Measurements from ENCODE around the gene MAP3K7CL.

Gene MAP3K7CL, protein sequence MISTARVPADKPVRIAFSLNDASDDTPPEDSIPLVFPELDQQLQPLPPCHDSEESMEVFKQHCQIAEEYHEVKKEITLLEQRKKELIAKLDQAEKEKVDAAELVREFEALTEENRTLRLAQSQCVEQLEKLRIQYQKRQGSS

DNA sequence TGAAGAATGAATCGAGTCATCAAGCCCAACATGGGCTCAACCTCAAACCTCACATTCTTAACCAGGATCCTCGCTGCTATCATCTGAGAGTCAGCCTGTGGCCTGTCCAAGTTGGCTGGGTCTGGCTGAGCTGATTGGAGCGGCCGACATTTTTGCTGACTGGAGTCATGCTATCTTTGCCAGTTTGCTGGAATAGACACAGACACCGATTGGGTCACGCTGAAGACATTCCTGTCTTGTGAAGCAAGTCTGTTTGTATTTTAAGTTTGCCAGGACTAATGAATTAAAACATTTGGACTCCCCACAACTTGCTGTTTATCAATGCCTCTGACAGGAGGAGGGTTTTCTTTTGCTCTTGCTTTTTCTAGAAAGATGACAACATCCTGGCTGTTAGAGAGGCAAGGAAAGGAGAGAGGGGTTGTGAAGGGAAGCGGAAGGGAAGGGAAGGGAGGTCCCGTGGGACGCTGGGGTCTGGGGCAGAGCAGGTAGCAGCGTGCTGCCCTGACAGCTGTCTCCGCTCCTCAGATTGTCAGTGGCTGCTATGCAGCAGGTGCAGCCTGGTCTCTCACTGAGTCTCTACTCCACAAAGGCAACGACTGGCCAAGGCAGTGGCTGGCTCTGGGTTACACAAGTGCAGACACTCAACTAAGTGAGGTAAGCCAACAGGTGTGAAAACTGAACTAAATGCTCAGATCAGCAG, at the start of gene MAP3K7CL:
Gene MAP3K7CL, plus strand, starts transcription at position 375 of the 700 bp plus-strand sequence. CDS start 2,701 bp downstream, outside the sequence.
- DNase-seq = peak; percentile 100

DNA sequence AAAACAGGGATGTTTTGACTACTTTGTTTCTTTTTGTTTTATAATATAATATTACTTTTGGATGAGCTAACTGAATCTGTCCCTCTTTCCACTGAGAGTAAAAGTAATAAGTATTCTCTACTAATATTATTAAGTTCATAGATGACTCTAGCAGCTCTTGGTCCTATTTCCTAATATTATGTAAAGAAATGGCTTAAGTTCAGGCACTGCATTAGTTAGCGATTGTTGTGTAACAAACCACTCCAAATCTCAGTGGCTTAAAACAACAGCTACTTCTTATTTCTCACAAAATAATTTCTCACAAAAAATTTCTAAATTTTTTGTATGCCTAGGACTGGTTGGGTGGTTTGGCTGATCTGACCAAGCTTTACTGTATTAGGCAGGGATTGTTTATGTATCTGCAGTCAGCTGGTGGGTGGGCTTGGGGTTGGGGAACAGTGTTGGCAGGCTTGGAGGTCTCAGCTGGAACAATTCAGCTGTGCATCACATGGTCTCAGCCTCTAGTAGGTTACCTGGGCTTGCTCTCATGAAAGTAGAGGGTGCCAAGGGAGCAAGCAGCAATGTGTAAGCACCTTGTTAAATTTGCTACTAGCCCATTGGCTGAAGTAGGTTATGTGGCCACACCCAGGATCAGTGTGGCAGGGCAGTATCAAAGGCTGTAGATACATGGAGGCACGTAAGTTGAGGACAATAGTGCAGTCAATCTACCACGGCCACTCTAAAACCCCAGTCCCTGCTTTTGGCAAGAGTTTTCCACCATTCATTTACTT, 48.2 kb upstream of the MAP3K7CL start:
- no peak for DNase-seq

DNA sequence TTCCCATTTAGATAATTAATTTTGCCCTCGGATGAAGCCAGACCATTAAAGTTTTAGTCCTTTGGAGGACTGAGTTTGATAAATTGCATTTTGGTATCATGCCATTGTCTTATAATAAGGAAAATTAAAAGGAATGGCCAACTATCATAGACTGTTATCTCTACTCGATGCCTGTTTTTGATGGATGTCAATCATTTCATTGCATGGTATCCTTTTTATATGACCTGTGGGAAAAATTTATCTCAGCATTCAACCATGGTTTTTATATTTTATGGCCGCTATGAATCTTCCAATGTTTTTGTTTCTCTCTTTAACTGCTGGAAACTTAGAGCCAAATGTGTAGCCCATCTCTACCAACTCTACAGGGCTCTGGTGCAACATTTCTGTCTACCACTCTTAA, 47.1 kb upstream of the MAP3K7CL start:
- DNase-seq = no peak

DNA sequence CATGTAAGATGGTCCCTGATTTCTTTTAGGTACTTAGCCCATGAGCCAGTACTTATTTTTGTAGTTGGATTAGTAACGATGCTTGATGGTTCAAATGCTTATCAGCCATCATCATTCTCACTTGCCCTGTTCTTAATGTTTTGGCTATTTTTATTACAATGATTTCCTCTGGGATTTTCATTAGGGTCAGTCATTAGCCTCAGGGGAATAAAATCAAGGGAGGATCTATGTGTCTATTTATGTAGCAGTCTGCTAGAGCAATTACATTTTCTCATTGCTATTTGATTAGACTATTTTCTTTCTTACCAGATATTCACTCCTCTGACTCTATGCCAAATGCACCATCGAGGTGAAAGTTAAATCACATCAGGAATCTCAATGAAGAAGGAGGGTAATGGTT, 46.1 kb upstream of the MAP3K7CL start:
- no peak for DNase-seq

DNA sequence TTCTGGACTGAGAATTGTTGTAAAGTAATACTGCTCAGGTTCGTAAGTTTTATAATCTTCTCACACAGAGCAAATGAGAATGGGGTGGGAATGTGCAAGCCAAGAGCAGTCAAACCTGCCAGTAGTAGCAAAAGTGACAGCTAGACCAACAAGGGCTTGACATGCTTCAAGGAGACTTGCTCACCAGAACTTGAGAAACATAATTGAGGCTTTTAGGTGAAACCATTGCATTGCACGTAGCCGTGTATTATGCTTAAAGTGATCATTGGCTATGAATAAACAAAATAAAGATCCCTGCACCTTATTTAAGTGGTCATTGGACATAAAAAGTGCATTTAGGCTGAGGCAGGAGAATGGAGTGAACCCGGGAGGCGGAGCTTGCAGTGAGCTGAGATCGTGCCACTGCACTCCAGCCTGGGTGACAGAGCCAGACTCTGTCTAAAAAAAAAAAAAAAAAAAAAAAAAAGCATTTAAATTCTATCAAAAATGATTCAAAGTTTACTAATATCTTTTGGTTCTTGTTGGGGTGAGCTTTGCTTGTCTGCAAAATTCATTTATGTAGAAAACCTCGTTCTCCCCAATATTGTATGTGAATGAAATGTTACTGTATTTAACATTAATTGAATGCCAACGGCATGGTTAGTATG, 45.2 kb upstream of the MAP3K7CL start:
- no peak for DNase-seq

DNA sequence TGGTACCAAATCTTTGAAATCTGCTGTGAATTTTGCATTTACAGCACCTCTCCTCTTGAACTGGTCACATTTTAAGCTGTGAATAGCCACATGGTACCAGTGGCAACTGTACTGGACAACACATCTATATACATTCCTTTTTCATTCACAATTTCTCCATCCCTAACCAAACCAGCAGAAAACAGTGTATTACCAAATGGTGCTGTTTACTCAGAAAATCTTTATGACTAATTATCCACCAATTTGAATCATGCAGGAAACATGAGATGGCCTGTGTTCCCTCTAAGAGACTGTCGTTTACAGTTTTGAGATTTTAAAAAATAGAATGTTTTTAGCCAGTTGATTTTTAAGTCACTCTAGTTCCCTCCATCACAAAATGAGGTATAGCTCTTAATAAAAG, 39.4 kb upstream of the MAP3K7CL start:
- peak; percentile 52 for DNase-seq

DNA sequence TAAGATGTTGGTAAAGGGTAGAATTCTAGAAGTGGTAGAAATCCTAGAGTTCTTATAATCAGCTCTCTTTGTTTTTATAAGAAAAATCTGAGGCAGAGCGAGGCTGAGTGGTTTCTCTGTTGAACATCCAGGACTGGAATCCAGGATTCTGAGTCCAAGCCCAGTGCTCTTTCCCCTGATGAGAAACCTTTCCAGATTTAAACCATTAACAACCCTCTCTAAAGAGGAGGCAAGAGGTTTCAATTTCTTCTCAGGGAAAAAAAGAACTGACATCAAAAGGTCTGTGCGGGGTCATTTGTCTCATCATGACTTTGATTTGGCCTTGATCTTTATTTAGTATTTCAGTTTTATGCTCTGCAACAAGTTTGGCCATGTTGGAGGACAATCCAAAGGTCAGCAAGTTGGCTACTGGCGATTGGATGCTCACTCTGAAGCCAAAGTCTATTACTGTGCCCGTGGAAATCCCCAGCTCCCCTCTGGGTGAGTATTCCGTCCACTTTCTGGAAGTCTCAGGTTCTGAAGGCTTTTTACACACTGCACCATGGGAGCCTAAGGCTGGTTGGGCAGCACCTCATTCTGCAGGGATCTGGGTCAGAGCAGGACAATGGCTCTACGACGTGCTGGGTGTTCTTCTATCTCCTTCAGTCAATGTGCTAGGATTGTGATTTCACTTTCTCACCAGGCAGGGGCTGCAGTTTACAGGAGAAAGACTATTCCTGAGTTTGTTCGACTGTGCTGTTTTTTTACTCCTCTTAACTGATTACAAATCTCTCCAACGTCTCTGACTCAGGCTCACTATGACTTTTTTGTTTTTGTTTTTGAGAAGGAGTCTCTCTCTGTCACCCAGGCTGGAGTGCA, 38.1 kb upstream of the MAP3K7CL start:
- no peak for DNase-seq

DNA sequence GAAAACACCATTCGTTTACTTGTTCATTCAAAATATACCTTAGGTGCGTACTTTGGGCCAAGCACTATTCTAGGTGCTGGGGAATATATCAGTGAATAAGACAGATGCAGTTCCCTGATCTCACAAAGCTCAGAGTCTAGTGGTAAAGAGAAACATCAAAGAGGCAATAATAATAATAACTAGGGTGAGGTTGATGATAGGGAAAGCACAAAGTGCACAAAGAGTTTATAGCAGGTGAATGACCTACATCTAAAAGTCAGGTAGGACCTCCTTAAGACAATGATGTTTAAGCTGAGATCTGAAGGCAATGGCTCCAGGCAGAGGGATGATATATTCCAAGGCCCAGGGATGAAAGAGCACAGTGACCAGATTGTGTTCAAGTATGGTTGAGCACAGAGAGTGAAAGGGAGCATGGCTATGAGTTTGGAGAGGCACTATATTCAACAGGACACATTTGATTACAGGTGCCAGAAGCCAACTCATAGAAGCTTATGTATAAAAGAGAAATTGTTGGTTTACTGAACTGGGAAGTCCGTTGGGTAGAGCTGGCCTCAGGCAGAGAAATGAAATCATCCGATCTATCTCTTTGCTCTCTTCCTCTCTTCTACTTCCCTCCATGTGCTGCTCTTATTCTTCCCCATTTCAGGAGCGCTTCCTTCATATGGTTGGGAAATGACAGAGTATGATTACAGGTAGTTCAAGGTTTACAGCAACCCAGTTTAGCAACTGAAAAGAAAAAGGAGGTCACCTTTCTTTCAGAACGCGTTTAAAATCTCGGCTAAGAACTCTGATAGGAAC, 34.0 kb upstream of the MAP3K7CL start:
- no peak for DNase-seq

DNA sequence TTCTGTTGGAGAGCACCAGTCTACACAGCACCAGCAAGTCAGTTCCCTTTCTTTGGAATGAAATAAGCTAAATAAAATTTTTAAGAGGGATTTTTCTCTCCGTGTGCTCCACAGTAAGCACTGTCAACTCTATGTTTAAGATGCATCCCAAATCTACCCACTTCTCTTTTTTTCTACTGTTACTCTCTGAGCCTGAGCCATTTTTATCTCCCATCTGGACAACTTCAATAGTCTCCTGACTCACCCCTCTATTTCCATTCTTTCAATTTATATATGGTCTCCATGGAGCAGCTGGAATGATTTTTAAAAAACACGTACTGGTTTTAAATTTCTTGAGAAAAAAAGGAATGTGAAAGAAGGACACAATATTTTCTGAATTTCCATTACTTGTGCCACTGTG, 32.3 kb upstream of the MAP3K7CL start:
- DNase-seq = no peak

DNA sequence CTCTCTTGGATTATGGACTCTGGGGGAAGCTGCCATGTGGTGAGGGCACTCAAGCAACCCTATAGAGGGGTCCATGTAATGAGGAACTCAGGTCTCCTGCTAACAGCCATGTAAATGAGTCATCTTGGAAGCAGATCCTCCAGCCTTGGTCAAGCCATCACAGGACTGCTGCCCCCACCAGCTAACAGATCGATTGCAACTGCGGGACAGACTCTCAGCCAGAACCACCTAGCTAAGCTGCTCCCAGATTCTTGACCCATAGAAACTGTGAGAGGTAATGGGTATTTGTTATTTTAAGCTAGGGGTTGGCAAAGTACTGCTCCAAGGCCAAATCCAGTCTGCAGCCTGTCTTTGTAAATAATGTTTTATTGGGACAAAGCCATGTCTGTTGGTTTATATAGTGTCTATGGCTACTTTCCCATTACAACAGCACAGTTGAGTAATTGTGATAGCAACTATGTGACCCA, 27.6 kb upstream of the MAP3K7CL start:
- no peak for DNase-seq

DNA sequence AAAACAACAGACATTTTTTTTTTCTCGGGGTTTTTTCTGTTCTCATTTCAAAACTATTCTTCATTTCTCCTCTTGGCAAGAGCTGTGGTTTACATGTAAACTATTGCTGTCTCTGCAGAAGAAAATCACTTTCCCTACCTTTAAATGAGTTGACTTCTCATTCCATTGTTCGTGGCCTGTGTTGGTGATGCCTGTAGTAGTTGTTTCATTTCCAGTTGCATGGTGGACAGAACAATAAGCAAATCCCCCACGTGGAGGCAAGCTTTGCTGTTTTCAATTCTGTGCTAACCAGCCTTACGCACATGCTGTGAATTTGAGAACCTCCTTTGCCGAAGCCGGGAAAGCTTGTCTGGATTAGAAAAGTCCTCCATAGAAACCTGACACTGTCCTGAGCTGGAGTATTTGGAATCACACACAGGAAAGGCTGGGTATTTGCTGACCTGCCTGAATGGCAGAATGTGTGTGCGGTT, 26.2 kb upstream of the MAP3K7CL start:
- DNase-seq = no peak

DNA sequence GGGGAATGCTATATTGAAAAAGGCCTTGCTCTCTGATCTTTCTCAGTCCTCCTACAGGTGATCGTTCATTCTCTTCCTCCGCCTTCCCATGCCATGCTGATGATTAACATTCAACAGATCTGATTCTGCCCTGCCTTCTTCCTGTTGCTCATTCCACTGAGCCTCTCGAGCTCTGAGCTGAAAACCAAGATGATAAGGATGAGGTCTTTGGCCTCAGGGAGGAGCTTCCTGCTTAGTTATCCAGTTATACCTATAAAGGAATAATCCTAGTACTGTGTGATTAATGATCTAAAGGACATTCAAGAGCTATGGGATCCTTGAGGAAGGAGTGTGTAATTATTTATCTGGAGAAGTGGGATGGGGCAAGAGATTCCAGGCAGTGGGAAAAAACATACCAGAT, 25.2 kb upstream of the MAP3K7CL start:
- DNase-seq = peak; percentile 99

DNA sequence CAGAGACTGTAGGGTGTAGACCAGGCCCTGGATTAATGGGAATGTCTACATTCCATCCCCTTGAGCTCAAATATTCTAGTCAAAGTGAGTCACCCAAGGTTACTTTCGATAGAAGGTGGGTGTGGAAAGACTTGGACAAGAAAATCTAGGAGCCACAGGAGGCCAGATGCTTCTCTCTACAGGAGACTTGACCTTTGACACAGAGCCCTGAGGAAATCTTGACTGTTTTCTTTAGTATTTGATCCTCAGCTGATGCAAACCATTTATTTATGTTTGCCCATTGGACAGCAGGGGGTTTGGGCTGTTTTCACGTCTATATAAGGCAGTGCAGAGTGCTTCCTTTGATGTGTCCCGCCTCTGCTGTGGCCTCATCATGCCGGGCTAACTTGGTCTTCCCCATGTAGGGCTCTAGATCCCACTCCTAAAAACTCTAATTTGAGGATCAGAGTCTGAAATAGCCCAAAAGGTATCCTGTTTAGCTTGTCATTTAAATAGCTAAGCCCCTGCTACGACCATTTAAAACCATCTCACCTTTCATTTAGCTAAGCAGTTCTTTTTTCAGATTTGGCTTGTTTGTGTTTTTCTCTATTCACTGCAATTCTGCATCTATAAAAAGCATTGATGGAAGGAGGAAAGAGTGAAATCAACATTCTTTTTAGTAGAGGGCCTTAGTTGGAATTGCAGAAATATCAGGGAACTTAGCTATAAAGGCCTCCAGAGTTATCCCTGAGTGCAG, 15.5 kb upstream of the MAP3K7CL start:
- DNase-seq = peak; percentile 88

DNA sequence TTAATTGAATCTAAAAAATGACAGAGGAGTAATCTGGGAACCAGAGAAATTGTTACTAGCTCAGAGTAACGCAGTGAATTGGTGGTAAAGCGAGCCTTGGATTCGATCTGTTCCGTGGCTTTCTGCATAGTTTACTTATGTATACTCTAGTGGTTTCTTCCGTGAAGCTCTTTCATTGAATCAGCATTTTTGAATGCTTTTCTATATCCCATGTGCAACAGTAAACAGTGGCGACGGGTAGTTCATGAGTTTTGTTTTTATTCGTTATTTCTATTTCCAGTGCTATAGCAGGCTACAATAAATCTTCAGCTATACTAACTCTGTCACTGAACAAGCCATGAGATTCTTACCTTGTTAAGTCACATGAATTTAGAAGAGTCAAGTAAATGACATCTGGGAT, 14.5 kb upstream of the MAP3K7CL start:
- DNase-seq = no peak

DNA sequence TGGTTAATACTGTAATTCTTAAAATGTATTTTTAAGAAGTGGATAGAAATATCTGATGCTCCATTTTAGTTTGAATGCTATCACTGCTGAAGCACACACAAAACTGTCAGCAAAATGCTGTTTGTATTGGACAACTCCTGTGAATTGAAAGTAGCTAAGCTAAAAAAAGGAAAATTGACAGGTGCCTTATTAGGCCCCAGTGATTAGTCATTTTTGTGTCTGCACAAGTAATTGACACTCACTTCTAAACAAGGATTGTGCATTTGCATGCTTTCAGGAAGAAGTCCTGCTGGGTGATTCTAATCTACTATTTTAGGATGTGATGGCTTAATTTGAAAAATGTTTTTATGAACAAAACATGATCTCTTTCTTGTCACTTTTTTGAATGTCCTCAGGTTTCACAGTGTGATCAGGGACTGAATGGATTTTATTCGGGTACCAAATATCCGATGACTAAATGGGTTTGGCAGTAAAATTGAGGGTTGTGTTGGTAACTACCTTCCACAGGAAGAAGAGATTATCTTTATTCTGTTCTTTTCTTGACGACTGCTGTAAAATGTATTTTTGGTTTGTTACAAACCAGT, 13.0 kb upstream of the MAP3K7CL start:
- DNase-seq = no peak

DNA sequence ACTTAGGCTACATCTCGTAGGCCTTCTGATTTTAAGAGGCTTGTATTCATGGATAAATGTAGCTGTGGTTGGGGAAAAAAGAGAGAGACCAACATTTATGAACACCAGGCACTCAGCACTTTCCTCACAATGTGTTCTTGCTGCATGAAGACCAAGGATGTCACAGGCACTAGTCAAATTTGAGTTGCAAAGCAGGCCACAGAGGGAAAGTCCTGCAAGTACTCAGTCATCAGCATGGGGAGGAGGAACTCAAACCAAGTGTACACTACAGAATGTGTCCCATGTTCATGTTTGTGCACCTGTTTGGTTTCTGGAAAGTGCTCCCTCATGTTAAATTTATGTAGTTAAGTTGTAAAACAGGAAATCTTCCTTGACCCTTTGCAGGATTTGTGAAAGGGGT, 8.7 kb upstream of the MAP3K7CL start:
- no peak for DNase-seq

DNA sequence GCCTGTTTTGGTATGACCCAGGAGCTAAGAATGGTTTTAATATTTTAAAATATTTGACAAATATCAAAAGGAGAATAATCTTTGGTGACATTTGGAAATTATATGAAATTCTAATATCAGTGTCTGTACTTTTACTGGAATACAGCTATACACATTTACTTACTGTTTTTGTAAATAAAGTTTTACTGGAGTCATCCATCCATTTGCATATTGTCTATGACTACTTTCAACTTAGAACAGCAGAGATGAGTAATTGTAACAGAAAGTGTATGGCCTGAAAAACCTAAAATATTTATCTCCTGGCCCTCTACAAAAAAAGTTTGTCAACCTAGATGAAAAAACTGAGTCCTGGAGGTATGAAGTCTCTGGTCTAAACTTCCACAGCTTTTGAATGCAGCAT, 5.8 kb upstream of the MAP3K7CL start:
- no peak for DNase-seq

DNA sequence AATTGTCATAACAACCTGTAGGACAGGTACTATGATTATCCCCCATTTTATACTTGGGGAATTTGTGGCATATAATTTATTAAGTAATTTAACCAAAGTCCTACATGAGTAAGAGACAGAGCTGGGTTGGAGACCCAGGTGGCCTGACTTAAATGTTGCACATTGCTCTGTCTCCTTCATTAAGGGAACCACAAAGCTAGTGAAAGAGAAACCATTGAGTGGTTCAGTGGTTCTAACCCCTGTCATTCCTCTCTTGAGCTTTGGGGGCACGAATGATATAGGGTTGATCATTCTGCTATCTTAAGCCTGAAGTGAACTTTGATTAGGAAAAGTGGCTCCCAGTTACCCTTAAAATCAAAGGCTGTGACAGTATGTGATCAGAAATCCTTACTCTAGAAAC, 5.3 kb upstream of the MAP3K7CL start:
- no peak for DNase-seq

DNA sequence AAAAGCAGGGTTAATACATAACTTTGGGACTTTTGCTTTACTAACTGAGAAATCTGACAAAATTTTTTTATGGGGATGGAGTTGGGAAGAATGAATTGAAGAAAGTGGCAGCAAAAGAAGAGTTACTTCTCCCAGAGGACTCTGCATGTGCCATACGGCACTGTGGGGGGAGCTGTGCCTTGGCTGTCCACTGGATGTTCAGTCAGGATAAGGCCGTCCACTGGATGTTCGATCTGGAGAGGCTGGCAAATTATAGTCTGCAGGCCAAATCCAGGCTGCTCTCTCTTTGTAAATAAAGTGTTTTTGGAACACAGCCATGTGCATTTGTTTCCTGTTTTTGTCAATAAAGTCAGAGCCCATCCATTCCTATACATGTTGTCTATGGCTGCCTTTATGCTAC, 4.5 kb upstream of the MAP3K7CL start:
- DNase-seq = no peak

DNA sequence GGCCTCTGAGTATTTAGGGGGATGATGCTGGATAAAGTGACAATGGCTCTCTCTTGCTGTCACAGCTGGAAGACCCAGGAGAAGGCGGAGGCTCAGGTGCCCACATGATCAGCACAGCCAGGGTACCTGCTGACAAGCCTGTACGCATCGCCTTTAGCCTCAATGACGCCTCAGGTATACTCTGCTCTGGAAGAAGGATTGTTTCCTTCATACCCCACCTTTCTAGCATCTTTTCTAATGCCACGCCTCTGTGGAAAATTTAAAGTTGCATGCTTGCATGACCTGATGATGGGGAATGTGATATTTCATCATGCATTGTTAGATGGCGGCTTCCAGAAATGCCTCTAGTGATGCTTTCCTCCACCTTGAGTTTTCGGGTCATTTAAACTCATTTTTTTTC, 2.8 kb downstream of the MAP3K7CL start:
- peak; percentile 12 for DNase-seq
